PC-3 (cell line): ENCODE results near the gene SPIRE2.

Experiments used
- CTCF ChIP-seq: fragments of 300-600 bp; sonication (generic); conservative IDR thresholded peaks from 2 replicates; pipeline ENCODE4 v1.5.1; 2017; ENCODE audit warnings: antibody characterized with exemption, low read depth, mild to moderate bottlenecking, low read length
- EZH2 ChIP-seq: fragments of 300-600 bp; sonication (generic); IDR thresholded peaks from one replicate; pipeline ENCODE4 v1.6.1; 2017; ENCODE audit warnings: antibody characterized with exemption, mild to moderate bottlenecking, low read length; ENCODE audit not compliant: unreplicated experiment
- EZH2phosphoT487 ChIP-seq: fragments of 300-600 bp; sonication (generic); IDR thresholded peaks from 2 replicates; pipeline ENCODE4 v1.6.1; 2018; ENCODE audit warnings: mild to moderate bottlenecking, antibody characterized with exemption, low read length, borderline replicate concordance

GRCh38 chr16:89798832-89799370, 29.4 kb upstream of the SPIRE2 start:
- TF ChIP-seq EZH2phosphoT487 (no peak), CTCF (no peak), EZH2 (no peak)
